ENCODE results near the gene IKBKG.

IKBKG gene

DNA sequence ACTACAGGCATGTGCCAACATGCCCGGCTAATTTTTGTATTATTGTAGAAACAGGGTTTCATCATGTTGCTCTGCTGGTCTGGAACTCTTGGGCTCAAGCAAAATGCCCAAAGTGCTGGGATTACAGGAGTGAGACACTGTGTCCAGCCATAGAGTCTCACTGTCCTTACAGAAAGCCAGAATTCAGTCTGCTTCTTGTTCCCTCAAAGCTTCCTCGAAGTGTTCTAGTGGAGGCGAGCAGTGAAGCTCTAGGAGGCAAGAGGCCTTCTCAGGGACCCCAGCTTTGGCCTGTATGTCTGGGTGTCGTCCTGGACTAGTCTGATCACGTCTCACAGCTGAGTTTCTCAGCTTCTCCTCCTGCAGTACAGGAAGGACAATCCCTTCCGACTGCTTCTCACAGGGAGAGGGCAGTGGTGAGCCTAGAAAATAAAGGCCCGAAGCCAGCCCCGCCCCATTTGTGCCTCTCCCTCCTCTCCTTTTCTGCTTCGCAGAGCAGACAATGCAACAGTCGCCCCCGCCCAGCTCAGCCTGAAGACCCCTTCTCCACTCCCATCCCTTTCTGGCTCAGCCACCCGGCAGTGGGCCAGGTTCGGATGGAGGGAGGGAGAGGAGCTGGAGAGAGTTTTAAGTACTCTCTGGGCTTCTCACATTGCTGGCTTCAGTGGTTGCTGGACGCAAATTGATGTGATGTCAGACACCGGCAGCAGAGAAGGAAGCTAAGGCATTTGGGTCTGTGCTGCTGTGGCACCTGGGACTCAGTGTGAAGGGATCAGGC is 20.3 kb upstream of the IKBKG start:
- Histone ChIP-seq H3K36me3 (ENCODE audit: low read depth) (no peaks in the 10 kb centered on the region), H3K4me1 (ENCODE audit: insufficient read depth, poor library complexity, severe bottlenecking) (peaks cover 19% of the 10 kb centered on the region), H3K27me3 (ENCODE audit: insufficient read depth, poor library complexity, severe bottlenecking) (no peaks in the 10 kb centered on the region), H3K27ac (ENCODE audit: poor library complexity, severe bottlenecking) (peak overlapping the region; percentile 60), H3K4me3 (ENCODE audit: severe bottlenecking) (no peak overlapping the region), H3K9me3 (ENCODE audit: severe bottlenecking) (no peaks in the 10 kb centered on the region)
- ATAC-seq (ENCODE audit: low read depth) (peak; percentile 88), DNase-seq (ENCODE audit: low spot score) (no peak)
- TF ChIP-seq, protein P1, sequence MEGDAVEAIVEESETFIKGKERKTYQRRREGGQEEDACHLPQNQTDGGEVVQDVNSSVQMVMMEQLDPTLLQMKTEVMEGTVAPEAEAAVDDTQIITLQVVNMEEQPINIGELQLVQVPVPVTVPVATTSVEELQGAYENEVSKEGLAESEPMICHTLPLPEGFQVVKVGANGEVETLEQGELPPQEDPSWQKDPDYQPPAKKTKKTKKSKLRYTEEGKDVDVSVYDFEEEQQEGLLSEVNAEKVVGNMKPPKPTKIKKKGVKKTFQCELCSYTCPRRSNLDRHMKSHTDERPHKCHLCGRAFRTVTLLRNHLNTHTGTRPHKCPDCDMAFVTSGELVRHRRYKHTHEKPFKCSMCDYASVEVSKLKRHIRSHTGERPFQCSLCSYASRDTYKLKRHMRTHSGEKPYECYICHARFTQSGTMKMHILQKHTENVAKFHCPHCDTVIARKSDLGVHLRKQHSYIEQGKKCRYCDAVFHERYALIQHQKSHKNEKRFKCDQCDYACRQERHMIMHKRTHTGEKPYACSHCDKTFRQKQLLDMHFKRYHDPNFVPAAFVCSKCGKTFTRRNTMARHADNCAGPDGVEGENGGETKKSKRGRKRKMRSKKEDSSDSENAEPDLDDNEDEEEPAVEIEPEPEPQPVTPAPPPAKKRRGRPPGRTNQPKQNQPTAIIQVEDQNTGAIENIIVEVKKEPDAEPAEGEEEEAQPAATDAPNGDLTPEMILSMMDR (IDR thresholded peaks at IDR 0.05; ENCODE audit: poor library complexity, severe bottlenecking) = peak; percentile 53

DNA sequence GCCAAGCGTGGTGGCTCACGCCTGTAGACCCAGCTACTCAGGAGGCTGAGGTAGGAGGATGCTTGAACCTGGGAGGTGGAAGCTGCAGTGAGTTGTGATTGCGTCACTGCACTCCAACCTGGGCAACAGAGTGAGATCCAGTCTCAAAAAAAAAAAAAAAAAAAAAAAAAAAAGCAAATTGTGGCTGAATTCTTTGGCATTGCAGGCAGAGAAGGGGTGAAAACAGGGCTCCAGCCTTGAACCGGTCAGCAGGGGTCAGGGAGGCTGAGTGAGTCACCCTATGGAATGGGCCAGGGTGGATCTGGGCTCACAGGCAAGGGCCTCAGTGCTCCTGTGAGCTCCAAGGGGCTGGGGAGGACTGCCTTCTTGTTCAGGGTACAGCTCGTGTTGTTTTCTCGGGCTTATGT is 18.2 kb upstream of the IKBKG start:
- peaks cover 19% of the 10 kb centered on the region for H3K4me1 ChIP-seq (ENCODE audit: insufficient read depth, poor library complexity, severe bottlenecking)
- no peak overlapping the region for H3K4me3 ChIP-seq (ENCODE audit: severe bottlenecking)
- no peaks in the 10 kb centered on the region for H3K27me3 ChIP-seq (ENCODE audit: insufficient read depth, poor library complexity, severe bottlenecking)
- H3K27ac ChIP-seq (ENCODE audit: poor library complexity, severe bottlenecking) = no peak overlapping the region
- H3K36me3 ChIP-seq (ENCODE audit: low read depth) = peaks cover 7% of the 10 kb centered on the region
- DNase-seq (ENCODE audit: low spot score) (no peak), ATAC-seq (ENCODE audit: low read depth) (no peak)
- TF ChIP-seq, protein P1 (IDR thresholded peaks at IDR 0.05; ENCODE audit: poor library complexity, severe bottlenecking) = no peak
- H3K9me3 ChIP-seq (ENCODE audit: severe bottlenecking) = no peaks in the 10 kb centered on the region

DNA sequence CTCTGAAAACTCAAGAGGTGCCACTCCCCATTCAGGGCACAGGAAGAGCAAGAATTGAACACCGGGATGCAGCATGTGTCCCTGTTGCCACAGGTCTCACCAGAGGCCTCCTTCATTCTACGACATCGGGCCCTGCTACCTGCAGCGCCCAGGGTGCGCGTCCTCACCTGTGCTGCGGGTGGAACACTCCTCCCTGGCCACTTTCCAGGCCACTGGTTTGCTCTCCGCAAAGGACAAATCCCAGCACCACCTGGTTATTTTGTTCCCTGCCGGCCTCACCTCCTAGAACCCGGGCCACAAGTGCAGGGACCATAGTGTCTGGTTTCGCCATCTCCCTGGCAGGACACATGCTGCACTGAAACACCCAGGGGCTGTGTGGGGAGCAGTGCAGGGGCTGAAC is 17.1 kb upstream of the IKBKG start:
- Histone ChIP-seq H3K27ac (ENCODE audit: poor library complexity, severe bottlenecking) (no peak overlapping the region), H3K9me3 (ENCODE audit: severe bottlenecking) (no peaks in the 10 kb centered on the region), H3K27me3 (ENCODE audit: insufficient read depth, poor library complexity, severe bottlenecking) (no peaks in the 10 kb centered on the region), H3K4me3 (ENCODE audit: severe bottlenecking) (no peak overlapping the region), H3K4me1 (ENCODE audit: insufficient read depth, poor library complexity, severe bottlenecking) (peaks cover 19% of the 10 kb centered on the region), H3K36me3 (ENCODE audit: low read depth) (peaks cover 16% of the 10 kb centered on the region)
- DNase-seq (ENCODE audit: low spot score) (no peak), ATAC-seq (ENCODE audit: low read depth) (no peak)
- TF ChIP-seq, protein P1 (IDR thresholded peaks at IDR 0.05; ENCODE audit: poor library complexity, severe bottlenecking) = no peak

DNA sequence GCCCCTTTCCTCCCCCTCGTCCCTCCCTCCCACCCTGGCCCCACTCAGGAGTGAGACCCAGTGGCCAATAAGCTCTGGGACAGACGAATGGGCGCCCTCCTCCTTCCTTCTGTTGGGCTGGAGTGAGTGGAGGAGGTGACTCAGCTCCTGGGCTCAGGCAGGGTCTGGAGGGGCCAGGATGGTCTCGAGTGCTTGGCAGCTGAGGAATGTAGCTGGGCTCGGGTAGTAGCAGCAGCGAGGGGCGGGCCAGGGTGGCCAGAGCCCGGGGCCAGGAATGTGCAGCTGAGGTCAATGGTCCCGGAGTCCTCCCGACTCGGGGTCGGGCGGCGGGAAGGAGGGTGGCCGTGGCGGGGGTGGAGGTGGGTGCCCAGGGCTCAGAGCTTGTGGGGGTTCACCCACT is 15.8 kb upstream of the IKBKG start:
- TF ChIP-seq, protein P1 (IDR thresholded peaks at IDR 0.05; ENCODE audit: poor library complexity, severe bottlenecking) = no peak
- ATAC-seq (ENCODE audit: low read depth) (no peak), DNase-seq (ENCODE audit: low spot score) (no peak)
- H3K27ac ChIP-seq (ENCODE audit: poor library complexity, severe bottlenecking) = no peak overlapping the region
- H3K4me1 ChIP-seq (ENCODE audit: insufficient read depth, poor library complexity, severe bottlenecking) = peaks cover 9% of the 10 kb centered on the region
- H3K27me3 ChIP-seq (ENCODE audit: insufficient read depth, poor library complexity, severe bottlenecking) = no peaks in the 10 kb centered on the region
- peaks cover 19% of the 10 kb centered on the region for H3K36me3 ChIP-seq (ENCODE audit: low read depth)
- no peaks in the 10 kb centered on the region for H3K9me3 ChIP-seq (ENCODE audit: severe bottlenecking)
- no peak overlapping the region for H3K4me3 ChIP-seq (ENCODE audit: severe bottlenecking)

DNA sequence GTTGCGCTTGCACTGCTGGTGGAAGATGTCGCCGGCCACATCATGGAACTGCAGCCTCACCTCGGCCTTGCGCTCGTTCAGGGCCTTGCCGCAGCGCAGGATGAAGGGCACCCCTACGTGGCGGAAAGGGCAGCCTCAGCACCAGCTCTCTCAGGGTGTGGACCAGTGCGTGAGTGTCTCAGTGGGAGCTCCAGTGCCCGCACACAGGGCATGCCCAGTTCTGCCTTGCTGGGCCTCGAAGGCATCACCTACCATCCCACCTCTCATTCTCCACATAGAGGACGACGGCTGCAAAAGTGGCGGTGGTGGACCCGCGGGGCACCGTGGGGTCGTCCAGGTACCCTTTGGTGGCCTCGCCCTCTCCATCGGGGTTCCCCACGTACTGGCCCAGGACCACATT is 14.7 kb upstream of the IKBKG start:
- Histone ChIP-seq H3K27ac (ENCODE audit: poor library complexity, severe bottlenecking) (no peak overlapping the region), H3K9me3 (ENCODE audit: severe bottlenecking) (no peaks in the 10 kb centered on the region), H3K36me3 (ENCODE audit: low read depth) (peaks cover 19% of the 10 kb centered on the region), H3K4me1 (ENCODE audit: insufficient read depth, poor library complexity, severe bottlenecking) (no peaks in the 10 kb centered on the region), H3K27me3 (ENCODE audit: insufficient read depth, poor library complexity, severe bottlenecking) (no peaks in the 10 kb centered on the region), H3K4me3 (ENCODE audit: severe bottlenecking) (no peak overlapping the region)
- DNase-seq (ENCODE audit: low spot score) = no peak
- no peak for ATAC-seq (ENCODE audit: low read depth)
- TF ChIP-seq, protein P1 (IDR thresholded peaks at IDR 0.05; ENCODE audit: poor library complexity, severe bottlenecking) = no peak
